K562 (cell line): ENCODE data around the gene HSD3B7.
"Not testable (repeated sequence)": the region's sequence is repeated elsewhere in the genome, so short reads cannot be mapped to it uniquely, and the experiment has no call there.

Experiments used
- ASH1L ChIP-seq: fragments of 450-650 bp; IDR thresholded peaks from 2 replicates; pipeline ENCODE4 v1.6.1; 2018; ENCODE audit warnings: borderline replicate concordance, mild to moderate bottlenecking, low read depth; ENCODE audit not compliant: partially characterized antibody
- CTCF ChIP-seq, 3 experiments: IDR thresholded peaks in 2 of 3; conservative IDR thresholded peaks in 1 of 3; 2 replicates each; pipeline ENCODE4 v1.5.1; 2011 to 2012; ENCODE audit warnings: low read length in 3 of 3, mild to moderate bottlenecking in 3 of 3, control low read depth in 2 of 3, improper control_type of control experiment in 1 of 3, inconsistent platforms in 1 of 3, low read depth in 1 of 3, mixed read lengths in 1 of 3, moderate library complexity in 1 of 3; ENCODE audit not compliant: insufficient read depth in 2 of 3
- EZH2 ChIP-seq: IDR thresholded peaks from 2 replicates; pipeline ENCODE4 v1.6.1; 2012; ENCODE audit warnings: low read depth, mild to moderate bottlenecking, inconsistent platforms, low read length, borderline replicate concordance
- HDAC2 ChIP-seq: fragments of 450-650 bp; IDR thresholded peaks from 2 replicates; pipeline ENCODE4 v1.6.1; 2016; ENCODE audit warnings: mild to moderate bottlenecking
- HNRNPK ChIP-seq: fragments of 200-400 bp; formaldehyde crosslinking; IDR thresholded peaks from one replicate; pipeline ENCODE4 v1.6.1; 2018; ENCODE audit warnings: mild to moderate bottlenecking, low read depth, low read length; ENCODE audit not compliant: poor library complexity, severe bottlenecking
- RCOR1 ChIP-seq, 2 experiments: IDR thresholded peaks; 2 replicates each; pipeline ENCODE4 v1.6.1; 2012; ENCODE audit warnings: low read depth in 2 of 2, low read length in 2 of 2, borderline replicate concordance in 1 of 2, improper control_type of control experiment in 1 of 2
- SMARCB1 ChIP-seq: IDR thresholded peaks from 2 replicates; pipeline ENCODE4 v1.6.1; 2011; ENCODE audit warnings: improper control_type of control experiment, low read depth; ENCODE audit not compliant: insufficient read length
- STAG1 ChIP-seq: sonication (generic); formaldehyde crosslinking; IDR thresholded peaks from 2 replicates; pipeline ENCODE4 v1.5.0; 2020; ENCODE audit warnings: missing genetic modification reagents, borderline replicate concordance
- TARDBP ChIP-seq: fragments of 450-650 bp; IDR thresholded peaks from 2 replicates; pipeline ENCODE4 v1.6.1; 2016
- TSHZ1 ChIP-seq: fragments of 250-450 bp; sonication (Bioruptor Pico); IDR thresholded peaks from 2 replicates; pipeline ENCODE4 v1.4.0; 2020; ENCODE audit warnings: mild to moderate bottlenecking, moderate library complexity
- ZFX ChIP-seq: sonication (generic); formaldehyde crosslinking; IDR thresholded peaks from 2 replicates; pipeline ENCODE4 v1.8.0; 2022; ENCODE audit warnings: mild to moderate bottlenecking, missing genetic modification reagents, moderate library complexity
- TF ChIP-seq, protein P1 (sequence below): sonication (generic); formaldehyde crosslinking; IDR thresholded peaks from 2 replicates; pipeline ENCODE4 v1.9.0; 2022; ENCODE audit warnings: mild to moderate bottlenecking, missing genetic modification reagents

- TF ChIP-seq, protein P1, sequence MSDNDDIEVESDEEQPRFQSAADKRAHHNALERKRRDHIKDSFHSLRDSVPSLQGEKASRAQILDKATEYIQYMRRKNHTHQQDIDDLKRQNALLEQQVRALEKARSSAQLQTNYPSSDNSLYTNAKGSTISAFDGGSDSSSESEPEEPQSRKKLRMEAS (CRISPR knock-in tag), result not testable (repeated sequence)
- TF ChIP-seq HNRNPK; ZFX (CRISPR knock-in tag); EZH2; CTCF (IDR thresholded peaks at IDR 0.05 in 2 of 3, conservative IDR thresholded peaks at IDR 0.05 in 1 of 3; ENCODE audit: insufficient read depth in 2 of 3, low read depth in 1 of 3, low read length in 3 of 3); TARDBP; ASH1L; STAG1; SMARCB1; TSHZ1 (CRISPR knock-in tag); HDAC2; RCOR1 (IDR thresholded peaks at IDR 0.05; ENCODE audit: borderline replicate concordance in 1 of 2, low read depth in 2 of 2, low read length in 2 of 2): not testable (repeated sequence)
Observed at GRCh38 chr16:30939571-30939970, 45.4 kb upstream of the HSD3B7 start.
